Mucosa of gallbladder (tissue), 1 donor: ENCODE data around the gene SIN3B. TPM values are rescaled to one million over a fixed set of nuclear protein-coding genes. Genes with fewer than 3 reads are reported as not detected.
"Not testable (repeated sequence)": the region's sequence is repeated elsewhere in the genome, so short reads cannot be mapped to it uniquely, and the experiment has no call there.

ENCODE experiments used
- DNase-seq: peaks from one replicate; pipeline ENCODE4 v3.0.0-alpha.2; 2020; ENCODE audit warnings: low spot score
- total RNA-seq: library from RNA; stranded (reverse); gene quantifications from one replicate; pipeline ENCODE4 v1.2.1, GENCODE V29; 2021
- donor health status: DM: no; HTN: no; CAD: no.

The SIN3B gene
- total RNA-seq, 1 donor from 2014 or later, result 46.0 TPM

GRCh38 chr19:16867211-16867610 lies 38.0 kb downstream of the SIN3B start:
- DNase-seq, result no peak

- no peak for DNase-seq
Measured at GRCh38 chr19:16868423-16869130, 39.4 kb downstream of the SIN3B start.

DNA sequence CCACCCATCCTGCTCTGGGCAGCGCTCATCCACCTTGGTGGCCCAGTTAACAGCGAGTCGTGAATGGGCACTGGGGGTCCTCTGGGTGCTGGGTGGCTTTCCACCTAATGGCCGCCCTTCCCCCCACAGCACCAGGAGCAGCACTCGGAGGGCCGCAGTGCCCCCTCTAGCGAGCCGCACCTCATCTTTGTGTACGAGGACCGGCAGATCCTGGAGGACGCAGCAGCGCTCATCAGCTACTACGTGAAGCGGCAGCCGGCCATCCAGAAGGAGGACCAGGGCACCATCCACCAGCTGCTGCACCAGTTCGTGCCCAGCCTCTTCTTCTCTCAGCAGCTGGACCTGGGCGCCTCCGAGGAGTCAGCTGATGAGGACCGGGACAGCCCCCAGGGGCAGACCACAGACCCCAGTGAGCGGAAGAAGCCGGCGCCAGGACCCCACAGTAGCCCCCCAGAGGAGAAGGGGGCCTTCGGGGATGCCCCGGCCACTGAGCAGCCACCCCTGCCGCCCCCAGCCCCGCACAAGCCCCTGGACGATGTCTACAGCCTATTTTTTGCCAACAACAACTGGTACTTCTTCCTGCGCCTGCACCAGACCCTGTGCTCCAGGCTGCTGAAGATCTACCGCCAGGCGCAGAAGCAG lies 40.3 kb downstream of the SIN3B start:
- DNase-seq, result no peak

- DNase-seq, result no peak
Measured at GRCh38 chr19:16871871-16872270, 42.7 kb downstream of the SIN3B start.

- DNase-seq, result no peak
Measured at GRCh38 chr19:16872728-16873127, 43.5 kb downstream of the SIN3B start.

GRCh38 chr19:16873594-16873993 lies 44.4 kb downstream of the SIN3B start:
- DNase-seq, result no peak

GRCh38 chr19:16874250-16874977 lies 45.2 kb downstream of the SIN3B start:
- DNase-seq, result no peak

GRCh38 chr19:16874978-16875299 lies 45.7 kb downstream of the SIN3B start:
- DNase-seq, result not testable (repeated sequence)

- DNase-seq, result no peak
Measured at GRCh38 chr19:16875584-16876555, 46.7 kb downstream of the SIN3B start.

DNA sequence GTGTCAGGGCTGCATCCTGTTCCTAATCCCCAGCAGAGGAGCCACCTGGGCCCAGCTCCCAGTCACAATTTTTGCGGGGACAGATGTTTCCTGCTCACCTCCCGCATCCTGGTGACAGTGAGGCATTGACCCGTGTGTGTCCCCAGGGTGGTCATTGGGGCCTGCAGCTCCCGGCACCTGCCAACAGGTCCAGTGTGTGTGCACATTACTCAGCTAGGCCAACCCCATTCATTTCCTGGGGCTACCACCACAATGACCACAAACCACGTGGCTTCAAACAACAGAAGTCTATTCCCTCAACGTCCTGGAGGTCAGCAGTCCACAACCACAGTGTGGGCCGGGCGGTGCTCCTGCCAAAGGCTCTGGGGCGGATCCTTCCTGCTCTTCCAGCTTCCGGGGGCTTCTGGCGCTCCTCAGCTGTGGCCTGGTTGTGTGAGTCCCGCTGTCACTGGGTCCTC lies 47.7 kb downstream of the SIN3B start:
- DNase-seq, result no peak

- no peak for DNase-seq
Measured at GRCh38 chr19:16877581-16877980, 48.4 kb downstream of the SIN3B start.

- DNase-seq, result no peak
Measured at GRCh38 chr19:16878181-16878965, 49.2 kb downstream of the SIN3B start.

DNA sequence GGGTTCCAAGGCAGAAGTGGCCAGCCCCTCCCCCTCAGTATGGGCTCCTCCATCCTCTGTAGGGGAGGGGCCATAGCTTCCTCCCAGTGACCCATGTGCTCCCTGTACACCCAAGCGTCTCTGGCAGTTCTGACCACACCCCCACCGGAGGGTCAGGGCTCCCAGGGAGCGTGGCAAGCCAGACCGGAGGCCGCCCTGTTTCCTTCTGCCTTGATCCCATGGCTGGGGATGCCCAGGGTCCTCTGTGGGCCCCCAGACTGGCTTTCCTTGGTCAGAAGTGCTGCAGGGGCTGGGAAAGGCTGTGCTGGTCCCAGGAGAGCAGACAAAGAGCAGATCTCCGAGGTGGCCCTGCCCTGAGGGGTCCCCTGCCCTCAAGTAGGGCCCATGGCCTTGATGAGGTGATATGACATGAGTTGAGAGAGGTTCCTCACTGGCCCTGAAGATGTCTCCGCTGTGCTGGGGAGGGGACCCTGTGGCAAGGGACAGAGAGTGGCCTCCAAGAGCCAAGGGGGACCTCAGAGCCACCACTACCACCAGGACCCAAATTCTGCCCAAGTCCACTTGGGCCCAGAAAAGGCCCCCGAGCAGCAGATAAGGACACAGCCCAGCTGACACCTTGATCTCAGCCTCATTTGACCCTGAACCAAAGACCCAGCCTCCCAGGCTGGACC lies 51.8 kb downstream of the SIN3B start:
- no peak for DNase-seq

GRCh38 chr19:16882146-16882545 lies 52.9 kb downstream of the SIN3B start:
- DNase-seq, result no peak

DNA sequence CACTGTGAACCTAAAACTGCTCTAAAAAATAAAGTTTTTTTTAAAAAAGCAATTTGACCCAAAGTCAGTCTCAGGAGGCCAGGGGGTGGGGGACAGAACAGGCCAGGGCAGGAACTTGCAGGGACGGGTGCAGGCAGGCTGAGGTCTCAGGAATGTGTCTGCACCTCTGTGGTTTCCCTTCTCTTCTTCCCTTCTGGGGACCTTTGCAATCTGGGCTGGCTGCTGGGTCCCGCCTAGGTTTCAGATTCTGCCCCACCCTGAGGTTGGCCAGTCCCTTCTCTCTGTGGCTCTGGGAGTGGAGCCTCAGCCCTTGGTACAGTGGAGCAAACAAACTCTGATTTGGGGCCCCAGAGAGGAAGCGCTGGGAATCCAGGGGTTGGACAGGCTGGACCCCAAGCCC lies 54.3 kb downstream of the SIN3B start:
- DNase-seq, result no peak

DNA sequence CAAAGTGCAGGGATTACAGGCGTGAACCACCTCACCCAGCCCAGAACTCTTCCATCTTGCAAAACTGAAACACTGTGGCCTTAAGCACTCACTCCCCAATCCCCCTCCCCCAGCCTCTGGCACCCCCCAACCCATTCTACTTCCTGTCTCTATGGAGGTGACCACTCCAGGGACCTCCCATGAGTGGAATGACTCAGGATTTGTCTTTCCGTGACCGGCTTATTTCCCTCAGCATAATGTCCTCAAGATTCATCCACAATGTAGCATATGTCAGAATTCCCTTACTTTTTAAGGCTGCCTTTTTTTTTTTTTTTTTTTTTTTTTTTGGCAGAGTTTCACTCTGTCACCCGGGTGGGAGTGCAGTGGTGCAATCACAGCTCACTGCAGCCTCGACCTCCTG lies 56.0 kb downstream of the SIN3B start:
- DNase-seq, result no peak

DNA sequence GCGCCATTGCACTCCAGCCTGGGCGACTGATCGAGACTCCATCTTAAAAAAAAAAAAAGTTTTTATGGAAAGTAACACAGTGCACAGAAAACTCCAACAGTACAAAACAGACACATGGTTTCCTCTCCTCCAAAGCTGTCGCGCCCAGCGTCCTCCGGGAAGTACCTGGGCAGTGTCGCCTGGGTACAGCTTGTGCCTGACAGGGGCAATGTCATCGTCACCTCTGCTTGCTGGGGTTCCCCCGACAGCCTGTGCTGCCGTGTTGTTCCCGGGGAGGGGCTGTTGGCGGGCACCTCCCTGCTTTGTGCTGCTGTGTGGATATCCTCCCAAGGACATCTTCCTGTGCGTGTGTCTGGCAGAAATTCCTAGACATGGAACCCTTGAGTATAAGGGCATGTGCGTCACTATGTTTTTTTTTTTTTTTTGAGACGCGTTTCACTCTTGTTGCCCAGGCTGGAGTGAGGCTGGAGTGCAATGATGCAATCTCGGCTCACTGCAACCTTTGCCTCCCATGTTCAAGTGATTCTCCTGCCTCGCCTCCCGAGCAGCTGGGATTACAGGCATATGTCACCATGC lies 57.2 kb downstream of the SIN3B start:
- no peak for DNase-seq

DNA sequence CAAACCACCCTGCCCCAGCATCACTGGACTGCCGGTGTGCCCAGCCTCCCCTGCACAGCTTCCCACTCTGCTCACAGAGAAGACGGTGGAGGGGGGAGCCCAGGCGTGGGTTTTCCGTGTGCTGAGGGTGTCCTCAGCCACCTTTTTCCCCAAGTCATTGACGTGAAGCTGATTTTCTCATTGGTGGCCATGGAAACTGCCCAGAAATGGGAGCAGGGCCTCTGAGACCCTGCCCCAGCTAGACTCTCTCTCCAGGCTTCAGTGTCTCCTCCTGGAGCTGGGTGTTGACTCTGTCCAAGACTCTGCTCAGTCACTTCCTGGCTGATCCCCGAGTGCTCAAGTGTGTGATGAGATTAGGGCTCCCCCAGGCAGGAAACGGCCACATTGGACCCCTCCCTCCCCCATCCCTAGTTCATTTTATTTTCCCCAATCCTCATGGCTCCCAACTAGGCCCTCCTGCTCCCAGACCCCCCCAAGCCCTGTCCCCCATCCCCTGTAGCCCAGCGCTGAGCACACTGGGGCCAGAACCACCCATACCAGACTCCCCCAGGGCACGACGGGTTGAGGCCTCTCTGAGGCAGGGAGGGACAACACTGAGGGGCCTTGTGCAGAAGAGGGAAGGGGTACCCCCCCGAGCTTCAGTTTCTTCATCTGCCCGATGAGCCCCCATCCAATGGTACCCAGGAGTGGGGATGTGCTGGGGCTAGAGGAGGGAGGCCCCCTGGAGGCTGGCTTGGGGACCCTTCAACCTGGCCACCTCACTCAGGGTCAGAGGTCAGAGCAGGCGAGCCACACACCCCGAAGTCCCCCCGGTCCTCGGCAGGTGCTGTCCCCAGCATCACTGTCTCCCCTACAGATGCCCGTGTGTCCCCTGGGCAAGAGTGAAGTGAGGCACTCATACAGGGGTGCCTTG lies 58.4 kb downstream of the SIN3B start:
- DNase-seq, result no peak
